ENCODE data around the gene IGFLR1.

Gene IGFLR1

DNA sequence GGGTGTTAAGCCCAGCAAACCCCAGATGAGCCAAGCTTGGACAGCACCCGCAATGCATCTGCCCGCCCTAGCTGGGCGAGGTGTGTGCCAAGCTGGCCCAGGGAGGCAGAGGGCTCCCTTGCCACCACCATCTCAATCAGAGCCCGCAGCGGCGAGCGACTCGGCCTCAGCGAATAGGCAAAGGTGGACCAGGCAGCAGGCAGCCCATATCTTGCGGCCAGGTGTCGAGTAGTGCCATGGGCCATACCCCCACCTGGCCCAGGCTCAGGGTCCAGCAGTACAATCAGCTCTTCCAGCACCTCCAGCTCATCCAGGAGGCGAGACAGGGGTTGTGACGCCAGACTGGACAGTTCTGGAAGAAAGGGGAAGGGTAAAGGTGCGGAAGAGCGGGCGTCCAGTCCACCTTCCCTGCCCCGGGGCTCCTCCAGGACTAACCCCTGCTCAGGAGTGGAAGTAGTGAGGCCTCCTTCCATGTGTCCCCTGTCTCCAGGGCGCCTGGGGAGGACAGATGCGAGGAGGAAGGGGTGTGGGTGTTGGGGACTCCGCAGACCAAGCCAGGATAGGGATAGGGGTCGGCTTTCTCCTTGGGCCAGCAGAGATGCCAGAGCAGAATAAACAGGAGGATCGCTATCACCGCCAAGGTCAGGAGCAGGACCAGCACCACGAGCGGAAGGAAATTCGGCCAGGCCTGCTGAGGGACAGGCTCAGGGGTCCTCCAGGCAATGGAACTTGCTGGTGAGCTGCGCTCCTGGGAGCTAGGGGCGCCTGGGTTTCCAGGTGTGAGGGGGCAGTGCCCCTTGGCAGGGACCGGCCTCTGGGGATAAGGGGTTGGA is 2.8 kb downstream of the IGFLR1 start:
- DNase-seq (ENCODE audit: low read depth, low spot score) = no peak
- H3K4me1 ChIP-seq (ENCODE audit: insufficient read depth, insufficient read length) = peaks cover 9% of the 10 kb centered on the region
- H3K36me3 ChIP-seq (ENCODE audit: insufficient read depth, insufficient read length, low read length) = peaks cover 62% of the 10 kb centered on the region
- H3K9me3 ChIP-seq (ENCODE audit: insufficient read depth, low read length) = no peaks in the 10 kb centered on the region
- peak overlapping the region; percentile 53 for H3K4me3 ChIP-seq (ENCODE audit: insufficient read length, low read depth)
- H3K27me3 ChIP-seq (ENCODE audit: insufficient read depth, insufficient read length) = no peaks in the 10 kb centered on the region
- H3K9ac ChIP-seq (ENCODE audit: insufficient read length, low read depth) = peak overlapping the region; percentile 68
- TF ChIP-seq SUZ12 (IDR thresholded peaks at IDR 0.05; ENCODE audit: extremely low read depth, insufficient read depth, insufficient read length) (no peak), ZNF274 (IDR thresholded peaks at IDR 0.05; ENCODE audit: low read depth, low read length) (no peak), YY1 (IDR thresholded peaks at IDR 0.05; ENCODE audit: insufficient read depth, insufficient read length) (no peak)

GRCh38 chr19:35738887-35739229 is 3.4 kb downstream of the IGFLR1 start:
- DNase-seq (ENCODE audit: low read depth, low spot score) = no peak
- H3K27me3 ChIP-seq (ENCODE audit: insufficient read depth, insufficient read length) = no peaks in the 10 kb centered on the region
- H3K4me1 ChIP-seq (ENCODE audit: insufficient read depth, insufficient read length) = peaks cover 6% of the 10 kb centered on the region
- TF ChIP-seq YY1 (IDR thresholded peaks at IDR 0.05; ENCODE audit: insufficient read depth, insufficient read length) = no peak
- TF ChIP-seq ZNF274 (IDR thresholded peaks at IDR 0.05; ENCODE audit: low read depth, low read length) = no peak
- TF ChIP-seq SUZ12 (IDR thresholded peaks at IDR 0.05; ENCODE audit: extremely low read depth, insufficient read depth, insufficient read length) = no peak
- no peak overlapping the region for H3K4me3 ChIP-seq (ENCODE audit: insufficient read length, low read depth)
- no peak overlapping the region for H3K9ac ChIP-seq (ENCODE audit: insufficient read length, low read depth)
- no peaks in the 10 kb centered on the region for H3K9me3 ChIP-seq (ENCODE audit: insufficient read depth, low read length)
- H3K36me3 ChIP-seq (ENCODE audit: insufficient read depth, insufficient read length, low read length) = peaks cover 65% of the 10 kb centered on the region

- no peak for TF ChIP-seq YY1 (IDR thresholded peaks at IDR 0.05; ENCODE audit: insufficient read depth, insufficient read length)
- no peak for TF ChIP-seq ZNF274 (IDR thresholded peaks at IDR 0.05; ENCODE audit: low read depth, low read length)
- no peak for TF ChIP-seq SUZ12 (IDR thresholded peaks at IDR 0.05; ENCODE audit: extremely low read depth, insufficient read depth, insufficient read length)
- Histone ChIP-seq H3K4me3 (ENCODE audit: insufficient read length, low read depth) (no peak overlapping the region), H3K4me1 (ENCODE audit: insufficient read depth, insufficient read length) (peaks cover 6% of the 10 kb centered on the region), H3K9me3 (ENCODE audit: insufficient read depth, low read length) (no peaks in the 10 kb centered on the region), H3K27me3 (ENCODE audit: insufficient read depth, insufficient read length) (no peaks in the 10 kb centered on the region), H3K36me3 (ENCODE audit: insufficient read depth, insufficient read length, low read length) (peaks cover 70% of the 10 kb centered on the region), H3K9ac (ENCODE audit: insufficient read length, low read depth) (no peak overlapping the region)
- no peak for DNase-seq (ENCODE audit: low read depth, low spot score)
Measured at GRCh38 chr19:35738021-35738886, 4.0 kb downstream of the IGFLR1 start.

DNA sequence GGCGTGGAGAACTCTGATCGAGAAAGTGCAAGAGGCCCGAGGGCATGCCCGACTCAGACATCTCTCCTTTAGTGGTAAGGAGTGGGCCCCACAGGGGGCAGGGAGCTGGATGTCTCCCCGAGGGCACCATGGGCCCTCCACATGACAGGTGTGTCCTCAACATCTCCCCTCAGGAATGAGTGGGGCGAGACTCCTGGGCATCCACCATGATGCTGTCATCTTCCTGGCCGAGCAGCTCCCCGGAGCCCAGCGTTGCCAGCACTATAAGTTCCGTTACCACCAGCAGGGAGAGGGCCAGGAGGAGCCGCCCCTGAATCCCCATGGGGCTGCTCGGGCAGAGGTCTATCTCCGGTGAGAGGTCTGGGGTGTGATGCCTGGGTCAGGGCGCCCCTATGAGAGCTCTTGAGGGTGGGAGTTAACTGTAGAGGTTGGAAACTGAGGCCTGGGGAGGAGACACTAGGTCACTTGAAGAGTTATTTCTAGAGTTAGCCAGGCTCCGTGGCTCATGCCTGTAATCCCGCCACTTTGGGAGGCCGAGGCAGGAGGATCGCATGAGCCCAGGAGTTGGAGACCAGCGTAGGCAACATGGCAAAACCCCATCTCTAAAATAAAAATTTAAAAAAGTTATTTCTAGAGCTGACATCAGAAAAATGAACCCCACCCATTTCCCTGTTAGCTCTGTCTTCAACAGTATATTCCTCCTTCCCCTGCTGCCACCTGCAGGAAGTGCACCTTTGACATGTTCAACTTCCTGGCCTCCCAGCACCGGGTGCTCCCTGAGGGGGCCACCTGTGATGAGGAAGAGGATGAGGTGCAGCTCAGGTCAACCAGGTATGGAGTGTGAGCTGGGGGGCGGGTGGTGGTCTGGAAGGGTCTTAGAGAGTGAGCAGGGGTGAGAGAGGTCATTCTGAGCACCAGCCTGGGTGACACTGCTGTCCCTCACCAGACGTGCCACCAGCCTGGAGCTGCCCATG is 5.1 kb downstream of the IGFLR1 start:
- no peak overlapping the region for H3K9ac ChIP-seq (ENCODE audit: insufficient read length, low read depth)
- no peak for TF ChIP-seq YY1 (IDR thresholded peaks at IDR 0.05; ENCODE audit: insufficient read depth, insufficient read length)
- TF ChIP-seq SUZ12 (IDR thresholded peaks at IDR 0.05; ENCODE audit: extremely low read depth, insufficient read depth, insufficient read length) = no peak
- no peak for TF ChIP-seq ZNF274 (IDR thresholded peaks at IDR 0.05; ENCODE audit: low read depth, low read length)
- no peak for DNase-seq (ENCODE audit: low read depth, low spot score)
- H3K9me3 ChIP-seq (ENCODE audit: insufficient read depth, low read length) = no peaks in the 10 kb centered on the region
- H3K36me3 ChIP-seq (ENCODE audit: insufficient read depth, insufficient read length, low read length) = peaks cover 69% of the 10 kb centered on the region
- no peaks in the 10 kb centered on the region for H3K27me3 ChIP-seq (ENCODE audit: insufficient read depth, insufficient read length)
- peaks cover 4% of the 10 kb centered on the region for H3K4me1 ChIP-seq (ENCODE audit: insufficient read depth, insufficient read length)
- no peak overlapping the region for H3K4me3 ChIP-seq (ENCODE audit: insufficient read length, low read depth)

DNA sequence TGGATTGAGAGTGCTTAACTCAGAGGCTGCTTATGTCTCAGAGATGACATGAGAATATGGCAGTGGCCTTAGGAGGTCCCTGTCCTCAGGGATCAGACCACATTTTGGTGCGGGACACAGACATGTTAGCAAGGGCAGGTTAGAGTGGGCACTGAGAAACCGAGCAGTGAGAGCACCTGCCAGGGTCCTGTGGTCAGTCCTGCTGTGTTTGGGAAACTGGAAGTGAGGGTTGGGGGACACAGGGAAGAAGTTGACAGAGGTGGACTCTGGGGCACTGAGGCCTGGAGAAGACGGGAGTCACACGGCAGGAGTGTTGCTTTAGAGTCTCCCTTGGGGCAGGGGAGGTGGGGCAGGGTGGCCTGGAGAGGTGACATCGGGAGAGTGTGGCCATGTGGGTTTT is 7.4 kb downstream of the IGFLR1 start:
- no peaks in the 10 kb centered on the region for H3K9me3 ChIP-seq (ENCODE audit: insufficient read depth, low read length)
- H3K27me3 ChIP-seq (ENCODE audit: insufficient read depth, insufficient read length) = no peaks in the 10 kb centered on the region
- DNase-seq (ENCODE audit: low read depth, low spot score) = no peak
- TF ChIP-seq SUZ12 (IDR thresholded peaks at IDR 0.05; ENCODE audit: extremely low read depth, insufficient read depth, insufficient read length) (no peak), ZNF274 (IDR thresholded peaks at IDR 0.05; ENCODE audit: low read depth, low read length) (no peak), YY1 (IDR thresholded peaks at IDR 0.05; ENCODE audit: insufficient read depth, insufficient read length) (no peak)
- no peak overlapping the region for H3K9ac ChIP-seq (ENCODE audit: insufficient read length, low read depth)
- no peak overlapping the region for H3K4me3 ChIP-seq (ENCODE audit: insufficient read length, low read depth)
- peaks cover 4% of the 10 kb centered on the region for H3K4me1 ChIP-seq (ENCODE audit: insufficient read depth, insufficient read length)
- peaks cover 90% of the 10 kb centered on the region for H3K36me3 ChIP-seq (ENCODE audit: insufficient read depth, insufficient read length, low read length)

DNA sequence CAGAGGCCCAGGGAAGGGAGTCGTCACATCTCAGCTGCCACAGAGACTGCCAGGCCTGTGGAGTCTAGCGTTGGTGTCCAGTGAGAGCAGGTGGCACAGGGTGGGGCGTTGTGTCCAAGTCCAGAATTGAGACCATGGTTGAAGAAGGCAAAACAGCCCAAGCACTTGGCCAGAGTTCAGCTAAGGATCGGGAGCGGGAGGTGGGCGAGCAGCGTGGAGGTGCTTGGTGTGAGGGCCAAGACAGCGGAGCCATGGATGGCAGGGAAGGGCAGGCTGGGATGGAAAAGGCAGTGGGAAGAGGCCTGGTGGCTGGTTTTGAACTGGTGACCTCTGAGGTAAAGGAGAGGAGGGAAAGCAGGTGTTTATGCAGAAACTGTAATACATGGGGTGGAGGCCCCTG is 8.0 kb downstream of the IGFLR1 start:
- no peak overlapping the region for H3K9ac ChIP-seq (ENCODE audit: insufficient read length, low read depth)
- H3K9me3 ChIP-seq (ENCODE audit: insufficient read depth, low read length) = no peaks in the 10 kb centered on the region
- DNase-seq (ENCODE audit: low read depth, low spot score) = no peak
- peaks cover 2% of the 10 kb centered on the region for H3K4me1 ChIP-seq (ENCODE audit: insufficient read depth, insufficient read length)
- no peak for TF ChIP-seq ZNF274 (IDR thresholded peaks at IDR 0.05; ENCODE audit: low read depth, low read length)
- H3K27me3 ChIP-seq (ENCODE audit: insufficient read depth, insufficient read length) = no peaks in the 10 kb centered on the region
- H3K4me3 ChIP-seq (ENCODE audit: insufficient read length, low read depth) = no peak overlapping the region
- H3K36me3 ChIP-seq (ENCODE audit: insufficient read depth, insufficient read length, low read length) = peaks cover 95% of the 10 kb centered on the region
